Stimulated activated CD4-positive, alpha-beta T cell treated with anti-CD3 and anti-CD28 coated beads, Interleukin-15, amount 100 ng/mL, for 1 hour (primary cell): ENCODE measurements around the gene CLN3.
A peak's percentile ranks its signal among the peaks of the same experiment; 100 is the strongest.
"Not testable (repeated sequence)": the region's sequence is repeated elsewhere in the genome, so short reads cannot be mapped to it uniquely, and the experiment has no call there.

Experiments
- DNase-seq, 2 donors: peaks; one replicate each; pipeline ENCODE4 v3.0.0-alpha.2; 2020; ENCODE audit warnings: low read depth in 1 of 2, low spot score in 1 of 2

Gene CLN3

GRCh38 chr16:28491970-28492474, at the start of gene CLN3:
CLN3 (minus strand) TSS chr16:28492074; CDS start chr16:28491759, 315 bp downstream.
- peak; percentile 65 to 71 for DNase-seq

- DNase-seq, result no peak
Measured at GRCh38 chr16:28540346-28540745, 48.5 kb upstream of the CLN3 start.

GRCh38 chr16:28538733-28539596, 47.1 kb upstream of the CLN3 start, which contains the start of gene NUPR1:
NUPR1 (minus strand) TSS chr16:28538974; CDS start chr16:28538907, 67 bp downstream.
- DNase-seq, result no peak

GRCh38 chr16:28537964-28538732, 46.3 kb upstream of the CLN3 start:
- no peak for DNase-seq

GRCh38 chr16:28537076-28537475, 45.2 kb upstream of the CLN3 start:
- DNase-seq, result no peak

GRCh38 chr16:28534542-28535373, 42.9 kb upstream of the CLN3 start:
- no peak for DNase-seq

GRCh38 chr16:28532940-28533647, 41.2 kb upstream of the CLN3 start:
- DNase-seq, result no peak

- no peak for DNase-seq
Measured at GRCh38 chr16:28531777-28532744, 40.2 kb upstream of the CLN3 start.

GRCh38 chr16:28529124-28529523, 37.2 kb upstream of the CLN3 start:
- no peak for DNase-seq

- DNase-seq, result no peak
Measured at GRCh38 chr16:28528463-28528867, 36.6 kb upstream of the CLN3 start.

GRCh38 chr16:28527985-28528384, 36.1 kb upstream of the CLN3 start:
- no peak for DNase-seq

- DNase-seq, result not testable (repeated sequence)
Measured at GRCh38 chr16:28527100-28527785, 35.4 kb upstream of the CLN3 start.

- DNase-seq, result no peak
Measured at GRCh38 chr16:28526201-28527099, 34.6 kb upstream of the CLN3 start.

GRCh38 chr16:28524681-28525171, 32.9 kb upstream of the CLN3 start:
- no peak for DNase-seq

- DNase-seq, result no peak
Measured at GRCh38 chr16:28522792-28523191, 30.9 kb upstream of the CLN3 start.

GRCh38 chr16:28521436-28521835, 29.6 kb upstream of the CLN3 start:
- DNase-seq, result no peak

- DNase-seq, result no peak
Measured at GRCh38 chr16:28520672-28521071, 28.8 kb upstream of the CLN3 start.
